ENCODE data around the gene RPL19. TPM values are rescaled to one million over a fixed set of nuclear protein-coding genes. Genes with fewer than 3 reads are reported as not detected.

RPL19 gene
- total RNA-seq, 1 experiment from 2014 or later, result 3,055 TPM

- H3K9me3 Mint-ChIP-seq (ENCODE audit: unreplicated experiment), result no peaks in the 10 kb centered on the region
- peaks cover 31% of the 10 kb centered on the region for H3K36me3 Mint-ChIP-seq (ENCODE audit: insufficient read depth, unreplicated experiment)
- H3K27me3 Mint-ChIP-seq (ENCODE audit: insufficient read depth, unreplicated experiment), result no peaks in the 10 kb centered on the region
- POLR2A ChIA-PET, result interaction anchor here (1.2 to 5.2 kb wide), 8 partner anchors 8 to 253 kb away, joined by 3 to 75 read pairs (median 18); partner anchors contain the start of genes CDK12, FBXL20 and RPL19
- intact Hi-C loops (cut with micrococcal nuclease), result loop anchor here (5.0 kb wide), 1 partner anchor 194 kb away; the partner anchor contains the start of gene FBXL20
- no peak overlapping the region for H3K27ac Mint-ChIP-seq (ENCODE audit: low read depth, unreplicated experiment)
- no peak for TF ChIP-seq CTCF (IDR thresholded peaks at IDR 0.05; ENCODE audit: unreplicated experiment)
- DNase-seq (ENCODE audit: unreplicated experiment), result no peak
- peak overlapping the region; percentile 54 for H3K4me3 Mint-ChIP-seq (ENCODE audit: unreplicated experiment)
- CTCF ChIA-PET, result interaction anchor here (0.5 to 13.7 kb wide), 6 partner anchors 25 to 808 kb away, joined by 3 to 485 read pairs (median 3); no protein-coding TSS in a partner anchor
- BruUV-seq (replicated peaks), result no TSS peak
- peaks cover 43% of the 10 kb centered on the region for H3K4me1 Mint-ChIP-seq (ENCODE audit: insufficient read depth, unreplicated experiment)
Observed at GRCh38 chr17:39208136-39208535, 8.1 kb downstream of the RPL19 start.

- ChIA-PET CTCF (interaction anchor here (0.6 to 13.7 kb wide), 8 partner anchors 9 to 807 kb away, joined by 3 to 485 read pairs (median 3); partner anchors contain the start of genes RPL19 and STAC2), POLR2A (interaction anchor here (0.9 to 5.2 kb wide), 12 partner anchors 9 to 339 kb away, joined by 3 to 75 read pairs (median 14); partner anchors contain the start of genes CDK12, FBXL20, LASP1 and RPL19)
- H3K4me3 Mint-ChIP-seq (ENCODE audit: unreplicated experiment), result peak overlapping the region; percentile 54
- peak overlapping the region; percentile 83 for H3K27ac Mint-ChIP-seq (ENCODE audit: low read depth, unreplicated experiment)
- no peak for TF ChIP-seq CTCF (IDR thresholded peaks at IDR 0.05; ENCODE audit: unreplicated experiment)
- DNase-seq (ENCODE audit: unreplicated experiment), result peak; percentile 64
- peaks cover 50% of the 10 kb centered on the region for H3K4me1 Mint-ChIP-seq (ENCODE audit: insufficient read depth, unreplicated experiment)
- H3K9me3 Mint-ChIP-seq (ENCODE audit: unreplicated experiment), result no peaks in the 10 kb centered on the region
- BruUV-seq (replicated peaks), result no TSS peak
- intact Hi-C loops (cut with micrococcal nuclease), result loop anchor here (5.0 kb wide), 1 partner anchor 193 kb away; the partner anchor contains the start of gene FBXL20
- H3K27me3 Mint-ChIP-seq (ENCODE audit: insufficient read depth, unreplicated experiment), result no peaks in the 10 kb centered on the region
- H3K36me3 Mint-ChIP-seq (ENCODE audit: insufficient read depth, unreplicated experiment), result peaks cover 23% of the 10 kb centered on the region
Observed at GRCh38 chr17:39208893-39209292, 8.8 kb downstream of the RPL19 start.

- H3K27ac Mint-ChIP-seq (ENCODE audit: low read depth, unreplicated experiment), result peak overlapping the region; percentile 83
- ChIA-PET CTCF (interaction anchor here (0.6 to 13.7 kb wide), 8 partner anchors 9 to 227 kb away, joined by 3 to 485 read pairs (median 4); partner anchors contain the start of genes RPL19 and STAC2), POLR2A (interaction anchor here (0.6 to 5.2 kb wide), 13 partner anchors 8 to 460 kb away, joined by 3 to 75 read pairs (median 14); partner anchors contain the start of genes CDK12, FBXL20, LASP1 and RPL19)
- intact Hi-C loops (cut with micrococcal nuclease), result loop anchor here (5.0 kb wide), 1 partner anchor 193 kb away; the partner anchor contains the start of gene FBXL20
- peaks cover 56% of the 10 kb centered on the region for H3K4me1 Mint-ChIP-seq (ENCODE audit: insufficient read depth, unreplicated experiment)
- H3K4me3 Mint-ChIP-seq (ENCODE audit: unreplicated experiment), result peak overlapping the region; percentile 54
- H3K27me3 Mint-ChIP-seq (ENCODE audit: insufficient read depth, unreplicated experiment), result no peaks in the 10 kb centered on the region
- TF ChIP-seq CTCF (IDR thresholded peaks at IDR 0.05; ENCODE audit: unreplicated experiment), result no peak
- DNase-seq (ENCODE audit: unreplicated experiment), result peak; percentile 94
- H3K9me3 Mint-ChIP-seq (ENCODE audit: unreplicated experiment), result no peaks in the 10 kb centered on the region
- BruUV-seq (replicated peaks), result no TSS peak
- H3K36me3 Mint-ChIP-seq (ENCODE audit: insufficient read depth, unreplicated experiment), result peaks cover 17% of the 10 kb centered on the region
Observed at GRCh38 chr17:39209317-39210092, 9.4 kb downstream of the RPL19 start.

- DNase-seq (ENCODE audit: unreplicated experiment), result no peak
- Mint-ChIP-seq H3K27ac (ENCODE audit: low read depth, unreplicated experiment) (peak overlapping the region; percentile 83), H3K4me3 (ENCODE audit: unreplicated experiment) (peak overlapping the region; percentile 54), H3K36me3 (ENCODE audit: insufficient read depth, unreplicated experiment) (peaks cover 11% of the 10 kb centered on the region), H3K4me1 (ENCODE audit: insufficient read depth, unreplicated experiment) (peaks cover 60% of the 10 kb centered on the region), H3K27me3 (ENCODE audit: insufficient read depth, unreplicated experiment) (no peaks in the 10 kb centered on the region), H3K9me3 (ENCODE audit: unreplicated experiment) (no peaks in the 10 kb centered on the region)
- no peak for TF ChIP-seq CTCF (IDR thresholded peaks at IDR 0.05; ENCODE audit: unreplicated experiment)
- no TSS peak for BruUV-seq (replicated peaks)
- ChIA-PET CTCF (interaction anchor here (0.7 to 13.7 kb wide), 6 partner anchors 10 to 227 kb away, joined by 3 to 485 read pairs (median 3); partner anchors contain the start of genes RPL19 and STAC2), POLR2A (interaction anchor here (0.6 to 5.2 kb wide), 9 partner anchors 8 to 461 kb away, joined by 3 to 75 read pairs (median 16); partner anchors contain the start of genes FBXL20 and RPL19)
- intact Hi-C loops (cut with micrococcal nuclease), result no loop called here
Observed at GRCh38 chr17:39210093-39210434, 10.0 kb downstream of the RPL19 start.
